Karpas-422 (cell line): ENCODE measurements around the gene PTPRC. TPM values are rescaled to one million over a fixed set of nuclear protein-coding genes. Genes with fewer than 3 reads are reported as not detected.
A peak's percentile ranks its signal among the peaks of the same experiment; 100 is the strongest.

Source experiments
- DNase-seq: peaks from one replicate; pipeline ENCODE4 v3.0.0-alpha.2; 2015
- H2AFZ ChIP-seq: fragments of 200-600 bp; sonication (generic); 2 replicates; pipeline ENCODE4 v1.6.1; 2014; ENCODE audit warnings: antibody characterized with exemption, low read length, mixed read lengths
- H3K27ac ChIP-seq: fragments of 200-600 bp; sonication (generic); 2 replicates; pipeline ENCODE4 v1.5.1; 2014; ENCODE audit warnings: mild to moderate bottlenecking, low read length, moderate library complexity
- H3K27me3 ChIP-seq: fragments of 200-600 bp; sonication (generic); 2 replicates; pipeline ENCODE4 v1.6.1; 2014; ENCODE audit warnings: low read length, mixed read lengths
- H3K36me3 ChIP-seq: fragments of 200-600 bp; sonication (generic); 2 replicates; pipeline ENCODE4 v1.6.1; 2014; ENCODE audit warnings: low read length, mixed read lengths; ENCODE audit not compliant: insufficient read depth
- H3K4me1 ChIP-seq: fragments of 200-600 bp; sonication (generic); 2 replicates; pipeline ENCODE4 v1.6.1; 2014; ENCODE audit warnings: mild to moderate bottlenecking, low read length, mixed read lengths
- H3K4me2 ChIP-seq: fragments of 200-600 bp; sonication (generic); 2 replicates; pipeline ENCODE4 v1.6.1; 2014; ENCODE audit warnings: low read length, low read depth, mild to moderate bottlenecking; ENCODE audit not compliant: poor library complexity, severe bottlenecking
- H3K4me3 ChIP-seq: fragments of 200-600 bp; sonication (generic); 2 replicates; pipeline ENCODE4 v1.5.1; 2014; ENCODE audit warnings: mild to moderate bottlenecking, antibody characterized with exemption, low read length, mixed read lengths
- H3K79me2 ChIP-seq: fragments of 200-600 bp; sonication (generic); 2 replicates; pipeline ENCODE4 v1.6.1; 2014; ENCODE audit warnings: mild to moderate bottlenecking, low read length, mixed read lengths
- H3K9ac ChIP-seq: fragments of 200-600 bp; sonication (generic); 2 replicates; pipeline ENCODE4 v1.6.0; 2014; ENCODE audit warnings: low read length
- H3K9me2 ChIP-seq: fragments of 200-600 bp; sonication (generic), shearing (Covaris generic); replicated peaks from 2 replicates; pipeline ENCODE4 v1.6.0; 2014; ENCODE audit warnings: mild to moderate bottlenecking, low read length, moderate library complexity; ENCODE audit not compliant: insufficient read depth
- H3K9me3 ChIP-seq: fragments of 300-700, 200-600 bp; sonication (generic); 2 replicates; pipeline ENCODE4 v1.6.1; 2014; ENCODE audit warnings: low read length, mixed read lengths
- H4K20me1 ChIP-seq: fragments of 200-600 bp; sonication (generic); 2 replicates; pipeline ENCODE4 v1.6.1; 2014; ENCODE audit warnings: mild to moderate bottlenecking, antibody characterized with exemption, low read length, low read depth; ENCODE audit not compliant: insufficient read depth
- total RNA-seq: library from RNA; depleted of rRNA; stranded (reverse); fragments of >200 nt; shearing (Covaris generic); gene quantifications from 2 replicates; pipeline ENCODE4 v1.2.3, GENCODE V29; 2014; ENCODE audit warnings: low replicate concordance

PTPRC gene
- total RNA-seq, 1 experiment from 2014 or later, result 812 TPM

DNA sequence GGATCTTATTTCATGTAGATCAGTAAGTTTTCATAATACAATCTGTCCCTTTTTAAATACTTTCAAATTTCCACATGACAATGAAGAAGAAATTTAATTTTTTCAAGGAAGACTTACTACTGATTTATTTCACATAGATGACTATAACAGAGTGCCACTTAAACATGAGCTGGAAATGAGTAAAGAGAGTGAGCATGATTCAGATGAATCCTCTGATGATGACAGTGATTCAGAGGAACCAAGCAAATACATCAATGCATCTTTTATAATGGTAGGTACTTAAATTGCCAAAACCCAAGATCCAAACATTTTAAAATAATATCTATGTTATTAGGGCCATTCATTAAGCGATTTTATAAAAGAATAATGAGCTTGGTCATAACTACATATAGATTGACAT, 110.4 kb downstream of the PTPRC start:
- H3K27ac ChIP-seq, result no peak overlapping the region
- H3K9ac ChIP-seq, result no peak overlapping the region
- DNase-seq, result no peak
- no peak overlapping the region for H2AFZ ChIP-seq
- no peak overlapping the region for H3K4me3 ChIP-seq
- H3K9me3 ChIP-seq, result no peaks in the 10 kb centered on the region
- peaks cover 89% of the 10 kb centered on the region for H3K36me3 ChIP-seq
- H3K9me2 ChIP-seq, result no peaks in the 10 kb centered on the region
- H4K20me1 ChIP-seq, result no peaks in the 10 kb centered on the region
- H3K4me1 ChIP-seq, result peaks cover 24% of the 10 kb centered on the region
- no peaks in the 10 kb centered on the region for H3K27me3 ChIP-seq
- no peaks in the 10 kb centered on the region for H3K79me2 ChIP-seq
- H3K4me2 ChIP-seq, result no peak overlapping the region

DNA sequence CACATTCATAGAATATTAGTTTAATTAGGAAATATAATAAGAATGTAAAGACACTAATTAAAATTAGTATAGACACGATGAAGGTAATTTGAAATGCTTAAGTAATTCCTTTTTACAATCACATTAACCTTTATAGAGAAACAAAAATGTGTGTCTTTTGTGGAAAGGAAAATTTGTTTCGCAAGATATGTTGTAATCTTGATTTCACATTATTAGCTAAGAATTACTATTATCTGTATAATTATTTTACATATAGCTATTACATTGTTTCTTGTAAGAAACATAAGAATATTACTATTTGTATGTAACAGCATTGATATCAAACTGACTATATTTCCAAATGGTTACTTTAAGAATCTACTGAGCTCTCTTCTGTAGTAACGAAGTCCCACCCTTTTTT, 111.2 kb downstream of the PTPRC start:
- H3K4me1 ChIP-seq, result peaks cover 30% of the 10 kb centered on the region
- no peaks in the 10 kb centered on the region for H3K79me2 ChIP-seq
- no peak overlapping the region for H3K4me3 ChIP-seq
- H3K9me3 ChIP-seq, result no peaks in the 10 kb centered on the region
- H4K20me1 ChIP-seq, result no peaks in the 10 kb centered on the region
- no peaks in the 10 kb centered on the region for H3K9me2 ChIP-seq
- H3K27me3 ChIP-seq, result no peaks in the 10 kb centered on the region
- DNase-seq, result no peak
- no peak overlapping the region for H2AFZ ChIP-seq
- H3K36me3 ChIP-seq, result peaks cover 89% of the 10 kb centered on the region
- H3K4me2 ChIP-seq, result no peak overlapping the region
- no peak overlapping the region for H3K27ac ChIP-seq
- H3K9ac ChIP-seq, result no peak overlapping the region

DNA sequence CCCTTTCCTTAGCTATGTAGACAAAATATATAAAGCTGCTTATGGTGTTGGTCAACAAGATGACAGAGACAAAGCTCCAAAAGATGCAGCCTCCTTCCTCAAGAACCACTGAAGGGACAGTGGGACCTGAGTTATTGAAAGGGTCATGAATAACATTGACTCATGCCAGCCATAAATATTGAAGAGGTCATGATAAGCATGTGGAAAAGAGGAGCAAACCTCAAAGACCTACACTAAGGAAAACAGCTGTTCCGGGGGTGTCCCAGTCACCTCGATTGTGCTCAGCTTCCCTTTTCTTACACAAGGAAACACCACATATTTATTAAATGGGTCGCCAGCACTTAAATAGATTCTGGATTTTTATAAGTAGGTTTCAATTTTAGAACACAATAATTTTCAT, 112.9 kb downstream of the PTPRC start:
- H3K9me2 ChIP-seq, result no peaks in the 10 kb centered on the region
- no peak overlapping the region for H3K9ac ChIP-seq
- no peak overlapping the region for H3K27ac ChIP-seq
- no peaks in the 10 kb centered on the region for H3K9me3 ChIP-seq
- H3K4me2 ChIP-seq, result no peak overlapping the region
- no peaks in the 10 kb centered on the region for H4K20me1 ChIP-seq
- H3K4me1 ChIP-seq, result peaks cover 35% of the 10 kb centered on the region
- H2AFZ ChIP-seq, result no peak overlapping the region
- H3K4me3 ChIP-seq, result no peak overlapping the region
- H3K36me3 ChIP-seq, result peaks cover 86% of the 10 kb centered on the region
- no peak for DNase-seq
- no peaks in the 10 kb centered on the region for H3K79me2 ChIP-seq
- H3K27me3 ChIP-seq, result no peaks in the 10 kb centered on the region

DNA sequence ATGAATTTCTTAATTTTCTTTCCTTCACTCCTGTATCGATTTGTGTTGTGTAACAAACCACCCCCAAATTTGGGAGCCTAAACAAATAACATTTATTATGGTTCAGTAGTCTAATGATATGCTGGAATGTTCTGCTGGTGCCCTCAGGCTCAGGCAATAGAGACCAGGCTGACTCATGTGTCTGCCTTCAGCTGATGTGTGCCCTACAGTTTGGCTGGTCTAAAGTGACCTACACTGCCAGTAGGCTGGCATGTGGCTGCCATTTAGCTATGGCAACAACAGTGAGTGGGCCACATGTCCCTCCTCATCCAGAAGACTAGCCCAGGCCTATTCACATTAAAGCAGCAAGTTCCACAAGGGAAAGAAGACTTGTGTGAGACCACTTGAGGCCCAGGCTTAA, 115.8 kb downstream of the PTPRC start:
- Histone ChIP-seq H4K20me1 (no peaks in the 10 kb centered on the region), H3K79me2 (no peaks in the 10 kb centered on the region), H3K4me1 (peaks cover 21% of the 10 kb centered on the region)

DNA sequence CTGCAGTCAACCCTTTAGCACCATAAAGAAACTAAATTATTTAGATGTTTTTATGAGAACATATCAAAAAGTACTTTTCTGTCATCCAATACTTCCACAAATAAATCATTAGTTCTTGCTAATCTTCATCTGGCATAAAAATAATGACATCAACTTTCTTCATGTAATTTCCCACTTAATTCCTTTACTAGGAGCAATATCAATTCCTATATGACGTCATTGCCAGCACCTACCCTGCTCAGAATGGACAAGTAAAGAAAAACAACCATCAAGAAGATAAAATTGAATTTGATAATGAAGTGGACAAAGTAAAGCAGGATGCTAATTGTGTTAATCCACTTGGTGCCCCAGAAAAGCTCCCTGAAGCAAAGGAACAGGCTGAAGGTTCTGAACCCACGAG, 116.9 kb downstream of the PTPRC start:
- Histone ChIP-seq H3K27me3 (no peaks in the 10 kb centered on the region), H3K27ac (peak overlapping the region; percentile 44), H2AFZ (no peak overlapping the region), H4K20me1 (no peaks in the 10 kb centered on the region), H3K9me3 (no peaks in the 10 kb centered on the region), H3K36me3 (peaks cover 58% of the 10 kb centered on the region), H3K79me2 (no peaks in the 10 kb centered on the region), H3K9ac (no peak overlapping the region), H3K9me2 (no peaks in the 10 kb centered on the region), H3K4me1 (peaks cover 21% of the 10 kb centered on the region), H3K4me2 (no peak overlapping the region), H3K4me3 (no peak overlapping the region)
- no peak for DNase-seq

More for the DNA sequence above, 115.8 kb downstream of the PTPRC start:
- DNase-seq, result no peak
- H3K9me3 ChIP-seq, result no peaks in the 10 kb centered on the region
- H3K4me3 ChIP-seq, result no peak overlapping the region
- no peak overlapping the region for H3K4me2 ChIP-seq
- H3K9me2 ChIP-seq, result no peaks in the 10 kb centered on the region
- H3K9ac ChIP-seq, result no peak overlapping the region
- H2AFZ ChIP-seq, result no peak overlapping the region
- H3K27me3 ChIP-seq, result no peaks in the 10 kb centered on the region
- no peak overlapping the region for H3K27ac ChIP-seq
- H3K36me3 ChIP-seq, result peaks cover 62% of the 10 kb centered on the region

DNA sequence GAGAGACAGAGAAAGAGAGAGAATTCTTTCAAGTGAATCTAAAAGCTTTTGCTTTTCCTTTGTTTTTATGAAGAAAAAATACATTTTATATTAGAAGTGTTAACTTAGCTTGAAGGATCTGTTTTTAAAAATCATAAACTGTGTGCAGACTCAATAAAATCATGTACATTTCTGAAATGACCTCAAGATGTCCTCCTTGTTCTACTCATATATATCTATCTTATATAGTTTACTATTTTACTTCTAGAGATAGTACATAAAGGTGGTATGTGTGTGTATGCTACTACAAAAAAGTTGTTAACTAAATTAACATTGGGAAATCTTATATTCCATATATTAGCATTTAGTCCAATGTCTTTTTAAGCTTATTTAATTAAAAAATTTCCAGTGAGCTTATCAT, 117.6 kb downstream of the PTPRC start:
- Histone ChIP-seq H3K4me3 (no peak overlapping the region), H3K4me1 (peaks cover 26% of the 10 kb centered on the region), H3K27ac (peak overlapping the region; percentile 44), H3K9ac (no peak overlapping the region), H3K9me3 (no peaks in the 10 kb centered on the region), H3K9me2 (no peaks in the 10 kb centered on the region), H3K36me3 (peaks cover 51% of the 10 kb centered on the region), H3K4me2 (no peak overlapping the region), H3K27me3 (no peaks in the 10 kb centered on the region), H3K79me2 (no peaks in the 10 kb centered on the region), H2AFZ (no peak overlapping the region), H4K20me1 (no peaks in the 10 kb centered on the region)
- DNase-seq, result no peak

DNA sequence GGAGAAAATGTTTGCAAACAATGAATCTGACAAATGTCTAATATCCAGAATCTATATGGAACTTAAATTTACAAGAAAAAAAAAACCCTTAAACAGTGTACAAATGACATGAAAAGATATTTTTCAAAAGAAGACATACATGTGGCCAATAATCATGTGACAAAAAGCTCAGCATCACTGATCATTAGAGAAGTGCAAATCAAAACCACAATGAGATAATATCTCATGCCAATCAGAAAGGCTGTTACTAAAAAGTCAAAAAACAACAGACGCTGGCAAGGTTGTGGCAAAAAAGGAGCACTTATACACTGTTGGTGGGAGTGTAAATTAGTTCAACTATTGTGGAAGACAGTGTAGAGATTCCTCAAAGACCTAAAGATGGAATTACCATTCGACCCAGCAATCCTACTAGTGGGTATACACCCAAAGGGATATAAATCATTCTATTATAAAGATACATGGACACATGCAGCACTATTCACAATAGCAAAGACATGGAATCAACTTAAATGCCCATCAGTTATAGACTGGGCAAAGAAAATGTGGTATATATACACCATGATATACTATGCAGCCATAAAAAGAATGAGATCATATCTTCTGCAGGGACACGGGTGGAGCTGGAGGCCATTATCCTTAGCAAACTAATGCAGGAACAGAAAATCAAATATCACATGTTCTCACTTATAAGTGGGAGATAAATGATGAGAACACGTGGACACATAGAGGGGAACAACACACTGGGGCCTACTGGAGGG, 123.2 kb downstream of the PTPRC start:
- Histone ChIP-seq H3K9me3 (no peaks in the 10 kb centered on the region), H3K27ac (peak overlapping the region; percentile 54), H2AFZ (no peak overlapping the region)

DNA sequence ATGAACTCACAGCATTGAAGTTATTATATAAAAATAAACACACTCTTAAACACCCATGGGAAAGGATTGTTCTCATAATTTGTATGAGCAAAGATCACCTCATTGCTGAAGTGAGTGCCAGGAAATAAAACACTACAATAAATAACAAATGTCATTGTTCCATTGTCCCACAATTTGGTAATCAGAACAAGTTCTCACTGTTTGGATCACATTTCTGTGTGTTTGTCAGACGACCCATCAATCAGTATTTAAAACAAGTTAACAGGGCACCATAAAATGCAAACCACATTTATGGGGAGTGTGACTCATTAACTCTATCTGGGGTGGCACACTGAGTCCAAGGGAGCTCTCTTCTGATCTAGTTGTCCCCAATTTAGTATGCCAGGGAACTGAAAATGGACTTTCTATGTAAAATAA, 124.5 kb downstream of the PTPRC start:
- Histone ChIP-seq H2AFZ (no peak overlapping the region), H3K4me2 (no peak overlapping the region)
- peak; percentile 55 for DNase-seq

More for the DNA sequence above, 123.2 kb downstream of the PTPRC start:
- Histone ChIP-seq H3K79me2 (no peaks in the 10 kb centered on the region), H3K4me3 (no peak overlapping the region), H3K9me2 (no peaks in the 10 kb centered on the region), H3K36me3 (peaks cover 4% of the 10 kb centered on the region; the same call in 1 of the 2 replicates), H4K20me1 (no peaks in the 10 kb centered on the region), H3K4me2 (no peak overlapping the region), H3K9ac (no peak overlapping the region), H3K27me3 (no peaks in the 10 kb centered on the region), H3K4me1 (peaks cover 45% of the 10 kb centered on the region)
- DNase-seq, result peak; percentile 57

More for the DNA sequence above, 124.5 kb downstream of the PTPRC start:
- Histone ChIP-seq H3K79me2 (no peaks in the 10 kb centered on the region), H3K36me3 (no peaks in the 10 kb centered on the region), H3K4me3 (no peak overlapping the region), H3K4me1 (peaks cover 45% of the 10 kb centered on the region), H3K27ac (peak overlapping the region; percentile 54), H3K9ac (no peak overlapping the region), H3K27me3 (no peaks in the 10 kb centered on the region), H3K9me2 (no peaks in the 10 kb centered on the region), H4K20me1 (no peaks in the 10 kb centered on the region), H3K9me3 (no peaks in the 10 kb centered on the region)
